Caco-2 (cell line): ENCODE results near the gene CPVL. TPM values are rescaled to one million over a fixed set of nuclear protein-coding genes. Genes with fewer than 3 reads are reported as not detected.

ENCODE experiments used
- BruUV-seq: library from RNA; stranded (reverse); fragments of 400-500 nt; replicated peaks from 2 replicates; lab custom pipeline; 2021; lab: Mats Ljungman, UMichigan
- CTCF ChIA-PET: fragments of 300-600 bp; sonication (Branson Sonifier 250); formaldehyde crosslinking; loops from one replicate; lab custom pipeline; 2022; ENCODE audit warnings: antibody characterized with exemption; lab: Charles Lee
- POLR2A ChIA-PET: fragments of 300-600 bp; sonication (Branson Sonifier 250); formaldehyde crosslinking; loops from one replicate; lab custom pipeline; 2022; ENCODE audit warnings: antibody characterized with exemption; lab: Charles Lee
- DNase-seq, 2 experiments: peaks; one replicate each; pipeline versions ENCODE4 v3.0.0 to v3.0.0-alpha.2; 2020 to 2022
- H3K27me3 ChIP-seq: replicated peaks from 2 replicates; pipeline ENCODE4 v1.6.0; 2011; ENCODE audit warnings: low read length; ENCODE audit not compliant: control insufficient read depth, insufficient read depth
- H3K36me3 ChIP-seq: 2 replicates; pipeline ENCODE4 v1.5.1; 2011; ENCODE audit warnings: low read length; ENCODE audit not compliant: control insufficient read depth, insufficient read depth
- H3K4me1 ChIP-seq: fragments of 250-450 bp; sonication (Bioruptor Pico); 2 replicates; pipeline ENCODE4 v1.5.1; 2020; ENCODE audit warnings: mild to moderate bottlenecking
- H3K4me3 ChIP-seq: 2 replicates; pipeline ENCODE4 v1.5.1; 2011; ENCODE audit warnings: low read depth, mild to moderate bottlenecking, control low read depth, low read length
- H3K9me3 ChIP-seq: fragments of 250-450 bp; sonication (Bioruptor Pico); 2 replicates; pipeline ENCODE4 v1.5.1; 2020; ENCODE audit warnings: mild to moderate bottlenecking, moderate library complexity
- H3K27ac Mint-ChIP-seq: one replicate; pipeline ENCODE4 v1.8.0; 2022; ENCODE audit warnings: mixed read lengths; ENCODE audit not compliant: unreplicated experiment
- H3K27me3 Mint-ChIP-seq: one replicate; pipeline ENCODE4 v1.8.0; 2022; ENCODE audit warnings: mixed read lengths; ENCODE audit not compliant: insufficient read depth, unreplicated experiment
- H3K36me3 Mint-ChIP-seq: one replicate; pipeline ENCODE4 v1.8.0; 2022; ENCODE audit warnings: mild to moderate bottlenecking, mixed read lengths; ENCODE audit not compliant: insufficient read depth, unreplicated experiment
- H3K4me1 Mint-ChIP-seq: one replicate; pipeline ENCODE4 v1.8.0; 2022; ENCODE audit warnings: low read depth, mixed read lengths; ENCODE audit not compliant: unreplicated experiment
- H3K4me3 Mint-ChIP-seq: one replicate; pipeline ENCODE4 v1.8.0; 2022; ENCODE audit warnings: mild to moderate bottlenecking, moderate library complexity, mixed read lengths; ENCODE audit not compliant: unreplicated experiment
- H3K9me3 Mint-ChIP-seq: one replicate; pipeline ENCODE4 v1.8.0; 2022; ENCODE audit warnings: mixed read lengths; ENCODE audit not compliant: unreplicated experiment
- intact Hi-C: fragments of 100-400 bp; cut with micrococcal nuclease; formaldehyde crosslinking; loops from one replicate; pipeline ENCODE4 v1.10.0; 2022; ENCODE audit not compliant: unreplicated experiment
- total RNA-seq: library from RNA; stranded (reverse); gene quantifications from 2 replicates; pipeline ENCODE4 v1.2.3, GENCODE V29; 2022
- TF ChIP-seq, protein P1 (sequence below), 2 experiments: fragments of 200-600 bp in 1 of 2; IDR thresholded peaks; 1 replicate in 1 of 2; 2 replicates in 1 of 2; pipeline versions ENCODE4 v1.5.1 to v1.8.0; 2011 to 2022; ENCODE audit warnings: antibody characterized with exemption in 1 of 2, control low read depth in 1 of 2, inconsistent platforms in 1 of 2, low read depth in 1 of 2, low read length in 1 of 2, mild to moderate bottlenecking in 1 of 2, moderate library complexity in 1 of 2; ENCODE audit not compliant: insufficient read depth in 1 of 2, severe bottlenecking in 1 of 2, unreplicated experiment in 1 of 2

CPVL gene
- total RNA-seq, 1 experiment from 2014 or later = 109 TPM

DNA sequence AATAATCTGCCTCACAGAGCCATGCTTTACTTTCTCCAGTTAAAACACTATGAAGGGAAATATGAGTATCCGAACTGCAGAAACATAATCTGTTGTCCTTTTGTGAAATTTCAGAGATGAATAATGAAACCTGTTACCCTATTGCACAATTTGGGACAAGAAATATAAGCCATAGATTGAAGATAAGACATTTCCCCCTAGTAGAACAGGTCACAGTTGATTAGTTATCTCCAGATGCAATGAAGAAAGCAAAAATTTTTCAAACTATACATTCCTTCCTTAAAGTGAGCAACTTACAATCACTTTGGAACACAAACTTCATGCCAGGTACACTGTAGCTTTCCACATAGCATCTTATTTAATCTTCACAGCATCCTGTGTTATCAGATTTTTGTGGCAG, 46.0 kb upstream of the CPVL start:
- Mint-ChIP-seq H3K27me3 (no peaks in the 10 kb centered on the region), H3K9me3 (no peaks in the 10 kb centered on the region), H3K36me3 (no peaks in the 10 kb centered on the region), H3K27ac (no peak overlapping the region), H3K4me3 (no peak overlapping the region), H3K4me1 (peaks cover 25% of the 10 kb centered on the region)
- ChIA-PET POLR2A (no interaction called here), CTCF (no interaction called here)
- no TSS peak for BruUV-seq
- TF ChIP-seq, protein P1, sequence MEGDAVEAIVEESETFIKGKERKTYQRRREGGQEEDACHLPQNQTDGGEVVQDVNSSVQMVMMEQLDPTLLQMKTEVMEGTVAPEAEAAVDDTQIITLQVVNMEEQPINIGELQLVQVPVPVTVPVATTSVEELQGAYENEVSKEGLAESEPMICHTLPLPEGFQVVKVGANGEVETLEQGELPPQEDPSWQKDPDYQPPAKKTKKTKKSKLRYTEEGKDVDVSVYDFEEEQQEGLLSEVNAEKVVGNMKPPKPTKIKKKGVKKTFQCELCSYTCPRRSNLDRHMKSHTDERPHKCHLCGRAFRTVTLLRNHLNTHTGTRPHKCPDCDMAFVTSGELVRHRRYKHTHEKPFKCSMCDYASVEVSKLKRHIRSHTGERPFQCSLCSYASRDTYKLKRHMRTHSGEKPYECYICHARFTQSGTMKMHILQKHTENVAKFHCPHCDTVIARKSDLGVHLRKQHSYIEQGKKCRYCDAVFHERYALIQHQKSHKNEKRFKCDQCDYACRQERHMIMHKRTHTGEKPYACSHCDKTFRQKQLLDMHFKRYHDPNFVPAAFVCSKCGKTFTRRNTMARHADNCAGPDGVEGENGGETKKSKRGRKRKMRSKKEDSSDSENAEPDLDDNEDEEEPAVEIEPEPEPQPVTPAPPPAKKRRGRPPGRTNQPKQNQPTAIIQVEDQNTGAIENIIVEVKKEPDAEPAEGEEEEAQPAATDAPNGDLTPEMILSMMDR (IDR thresholded peaks at IDR 0.05; ENCODE audit: insufficient read depth in 1 of 2, low read depth in 1 of 2, low read length in 1 of 2, severe bottlenecking in 1 of 2, unreplicated experiment in 1 of 2) = no peak
- Histone ChIP-seq H3K36me3 (no peaks in the 10 kb centered on the region), H3K9me3 (no peaks in the 10 kb centered on the region), H3K4me3 (no peak overlapping the region), H3K27me3 (no peaks in the 10 kb centered on the region), H3K4me1 (peaks cover 35% of the 10 kb centered on the region)
- intact Hi-C loops = no loop called here
- no peak for DNase-seq

GRCh38 chr7:29190349-29191045, 44.2 kb upstream of the CPVL start:
- H3K27me3 Mint-ChIP-seq = no peaks in the 10 kb centered on the region
- no TSS peak for BruUV-seq
- intact Hi-C loops = loop anchor here (2.0 kb wide), 1 partner anchor 78 kb away; no protein-coding TSS in a partner anchor
- ChIA-PET CTCF (interaction anchor here (0.6 to 3.5 kb wide), 31 partner anchors 7 to 278 kb away, joined by 3 to 38 read pairs (median 3); partner anchors contain the start of gene CPVL), POLR2A (interaction anchor here (0.7 to 0.9 kb wide), 2 partner anchors 115 to 234 kb away, joined by 3 read pairs; no protein-coding TSS in a partner anchor)
- Histone ChIP-seq H3K9me3 (no peaks in the 10 kb centered on the region), H3K4me3 (no peak overlapping the region), H3K4me1 (peaks cover 27% of the 10 kb centered on the region), H3K27me3 (no peaks in the 10 kb centered on the region), H3K36me3 (no peaks in the 10 kb centered on the region)
- H3K9me3 Mint-ChIP-seq = no peaks in the 10 kb centered on the region
- H3K4me3 Mint-ChIP-seq = peak overlapping the region; percentile 60
- H3K36me3 Mint-ChIP-seq = no peaks in the 10 kb centered on the region
- H3K27ac Mint-ChIP-seq = peak overlapping the region; percentile 18
- TF ChIP-seq, protein P1 (IDR thresholded peaks at IDR 0.05; ENCODE audit: insufficient read depth in 1 of 2, low read depth in 1 of 2, low read length in 1 of 2, severe bottlenecking in 1 of 2, unreplicated experiment in 1 of 2) = no peak
- DNase-seq = peak in 1 of 2 experiments; percentile 52
- peaks cover 23% of the 10 kb centered on the region for H3K4me1 Mint-ChIP-seq

DNA sequence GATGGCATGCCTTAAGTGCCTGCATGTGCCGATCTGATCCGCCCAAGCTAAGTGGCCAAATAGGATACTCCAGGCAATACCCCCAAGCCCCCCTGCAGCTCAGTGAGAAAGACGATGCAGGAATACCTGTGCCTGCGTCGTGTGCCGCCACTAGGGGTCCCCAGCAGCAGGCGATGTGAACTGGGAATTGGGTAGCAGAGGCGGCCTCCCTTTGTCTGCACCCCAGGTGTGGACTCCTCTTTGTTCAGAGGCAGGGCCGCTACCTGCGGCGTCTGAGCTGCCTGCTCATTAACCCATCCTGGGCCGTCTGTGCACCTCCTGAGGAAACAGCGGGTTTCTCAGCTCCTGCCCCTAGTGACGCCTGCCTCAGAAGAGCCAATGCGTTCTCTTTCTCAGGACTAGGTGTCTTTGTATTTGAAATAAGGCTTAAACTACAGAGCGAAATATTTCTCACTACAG, 43.4 kb upstream of the CPVL start:
- H3K36me3 Mint-ChIP-seq = no peaks in the 10 kb centered on the region
- Histone ChIP-seq H3K4me3 (no peak overlapping the region), H3K36me3 (no peaks in the 10 kb centered on the region), H3K4me1 (peaks cover 26% of the 10 kb centered on the region), H3K27me3 (no peaks in the 10 kb centered on the region), H3K9me3 (no peaks in the 10 kb centered on the region)
- H3K4me3 Mint-ChIP-seq = peak overlapping the region; percentile 60
- TF ChIP-seq, protein P1 (IDR thresholded peaks at IDR 0.05; ENCODE audit: insufficient read depth in 1 of 2, low read depth in 1 of 2, low read length in 1 of 2, severe bottlenecking in 1 of 2, unreplicated experiment in 1 of 2) = peak; percentile 91 to 96
- peak overlapping the region; percentile 18 for H3K27ac Mint-ChIP-seq
- ChIA-PET POLR2A (interaction anchor here (0.9 kb wide), 1 partner anchor 233 kb away, joined by 3 read pairs; no protein-coding TSS in a partner anchor), CTCF (interaction anchor here (0.6 to 3.5 kb wide), 31 partner anchors 8 to 267 kb away, joined by 3 to 38 read pairs (median 3); partner anchors contain the start of gene CPVL)
- H3K4me1 Mint-ChIP-seq = peaks cover 19% of the 10 kb centered on the region
- H3K9me3 Mint-ChIP-seq = no peaks in the 10 kb centered on the region
- intact Hi-C loops = loop anchor here (1.0 to 2.0 kb wide), 6 partner anchors 43 to 267 kb away; partner anchors contain the start of gene CPVL
- peak; percentile 87 to 88 for DNase-seq
- H3K27me3 Mint-ChIP-seq = no peaks in the 10 kb centered on the region
- BruUV-seq = no TSS peak
